Measurements from ENCODE around the gene ZNF593. TPM values are rescaled to one million over a fixed set of nuclear protein-coding genes. Genes with fewer than 3 reads are reported as not detected.

ZNF593 gene
- total and polyA plus RNA-seq, 2 of the 13 experiments (the other 11 are each of a cell fraction or from before 2014, with no cell fraction given) = 37.3 to 55.8 TPM

- TF ChIP-seq ZNF646 (CRISPR knock-in tag; IDR thresholded peaks at IDR 0.05) (no peak), STAG1 (CRISPR knock-in tag; IDR thresholded peaks at IDR 0.05) (peak; percentile 3; the same call in 1 of the 2 replicates), ZNF740 (CRISPR knock-in tag; IDR thresholded peaks at IDR 0.05) (peak; percentile 37; the same call in 1 of the 2 replicates), REL (CRISPR knock-in tag; conservative IDR thresholded peaks at IDR 0.05) (0 out of 2 replicates have a peak, but pooled peaks have one; percentile 44), TBX3 (IDR thresholded peaks at IDR 0.05; ENCODE audit: borderline replicate concordance) (no peak), ZNF710 (CRISPR knock-in tag; IDR thresholded peaks at IDR 0.05; ENCODE audit: borderline replicate concordance) (no peak), HDAC2 (CRISPR knock-in tag; IDR thresholded peaks at IDR 0.05) (no peak), MXD3 (CRISPR knock-in tag; IDR thresholded peaks at IDR 0.05) (peak; percentile 46; the same call in 1 of the 2 replicates), TFDP2 (CRISPR knock-in tag; IDR thresholded peaks at IDR 0.05) (peak; percentile 78), ZNF784 (CRISPR knock-in tag; IDR thresholded peaks at IDR 0.05; ENCODE audit: borderline replicate concordance) (no peak), MIER3 (CRISPR knock-in tag; IDR thresholded peaks at IDR 0.05; ENCODE audit: borderline replicate concordance) (no peak)
These were observed 8.1 kb upstream of the ZNF593 start (continued) for GRCh38 chr1:26161415-26162219.
